Breast epithelium (tissue), 3 donors: Measurements from ENCODE around the gene BAG5.

Experiments
- CTCF ChIP-seq, 3 donors: fragments of 450-650 bp; IDR thresholded peaks; one replicate each; pipeline ENCODE4 v1.5.1; 2016 to 2017; ENCODE audit warnings: antibody characterized with exemption in 3 of 3, mild to moderate bottlenecking in 3 of 3, moderate library complexity in 3 of 3
- POLR2A ChIP-seq: fragments of 450-650 bp; IDR thresholded peaks from one replicate; pipeline ENCODE4 v1.6.1; 2016; ENCODE audit warnings: antibody characterized with exemption, mild to moderate bottlenecking, moderate library complexity
- POLR2AphosphoS5 ChIP-seq, 3 donors: sonication (generic); formaldehyde crosslinking; IDR thresholded peaks; one replicate each; pipeline ENCODE4 v1.6.1; 2017; ENCODE audit warnings: antibody characterized with exemption in 3 of 3

GRCh38 chr14:103530831-103531230, 31.6 kb downstream of the BAG5 start:
- TF ChIP-seq POLR2AphosphoS5 (IDR thresholded peaks at IDR 0.05) (no peak), CTCF (IDR thresholded peaks at IDR 0.05) (no peak), POLR2A (no peak)
